SK-N-SH (cell line): ENCODE measurements around the gene CDC42EP3.

Experiments used
- EP300 ChIP-seq, 2 experiments: IDR thresholded peaks; 2 replicates each; pipeline versions ENCODE4 v1.4.0 to v1.6.1; 2012; ENCODE audit warnings: borderline replicate concordance in 1 of 2, low read depth in 1 of 2, low read length in 1 of 2
- FOSL2 ChIP-seq: IDR thresholded peaks from 2 replicates; pipeline ENCODE4 v1.4.0; 2012; ENCODE audit warnings: low read depth, mild to moderate bottlenecking, moderate library complexity, borderline replicate concordance
- JUND ChIP-seq: IDR thresholded peaks from 2 replicates; pipeline ENCODE4 v1.4.0; 2012
- RAD21 ChIP-seq: IDR thresholded peaks from 2 replicates; pipeline ENCODE4 v1.6.1; 2012; ENCODE audit warnings: mild to moderate bottlenecking, low read length
- RCOR1 ChIP-seq: fragments of 150-350 bp; IDR thresholded peaks from 2 replicates; pipeline ENCODE4 v1.6.1; 2017; ENCODE audit warnings: antibody characterized with exemption, low read length
- SIN3A ChIP-seq: IDR thresholded peaks from 2 replicates; pipeline ENCODE4 v1.6.1; 2012; ENCODE audit warnings: low read depth, mild to moderate bottlenecking, low read length, moderate library complexity, borderline replicate concordance
- TAF1 ChIP-seq: IDR thresholded peaks from 2 replicates; pipeline ENCODE4 v1.6.1; 2012; ENCODE audit warnings: low read depth, mild to moderate bottlenecking, low read length, moderate library complexity, borderline replicate concordance
- YY1 ChIP-seq: IDR thresholded peaks from 2 replicates; pipeline ENCODE4 v1.4.0; 2012; ENCODE audit warnings: low read depth, mild to moderate bottlenecking
- TF ChIP-seq, protein P1 (sequence below): fragments of 200-600 bp; sonication (generic); IDR thresholded peaks from 2 replicates; pipeline ENCODE4 v1.6.1; 2017; ENCODE audit warnings: antibody characterized with exemption, mild to moderate bottlenecking, moderate library complexity
- TF ChIP-seq, protein P2 (sequence below): fragments of 150-350 bp; IDR thresholded peaks from 2 replicates; pipeline ENCODE4 v1.6.1; 2016; ENCODE audit warnings: mild to moderate bottlenecking, low read depth, low read length
- TF ChIP-seq, protein P3 (sequence below): IDR thresholded peaks from 2 replicates; pipeline ENCODE4 v1.6.1; 2012; ENCODE audit warnings: mild to moderate bottlenecking, low read depth, low read length, moderate library complexity
- TF ChIP-seq, protein P4 (sequence below): IDR thresholded peaks from 2 replicates; pipeline ENCODE4 v1.4.0; 2012; ENCODE audit warnings: low read depth
- TF ChIP-seq, protein P5 (sequence below): IDR thresholded peaks from 2 replicates; pipeline ENCODE4 v1.4.0; 2012; ENCODE audit warnings: low read depth, borderline replicate concordance

DNA sequence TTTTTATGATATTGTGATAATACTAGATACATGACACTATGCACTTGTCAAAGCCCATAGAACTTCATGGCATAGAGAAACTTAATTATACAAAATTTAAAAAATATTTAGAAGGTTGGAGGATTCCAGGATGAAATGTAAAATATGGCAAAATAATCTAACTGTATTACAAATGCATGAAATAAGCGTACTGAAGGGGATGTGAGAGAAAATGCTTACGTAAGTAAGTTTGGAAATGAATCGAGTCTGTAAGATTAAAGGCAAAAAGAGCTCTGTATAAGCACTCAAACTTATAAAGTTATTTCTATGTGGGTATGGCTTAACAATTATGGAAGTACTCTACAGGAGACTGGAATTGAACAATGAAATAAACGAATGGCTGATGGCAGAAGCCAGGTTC, 13.4 kb upstream of the CDC42EP3 start:
- TF ChIP-seq, protein P1, sequence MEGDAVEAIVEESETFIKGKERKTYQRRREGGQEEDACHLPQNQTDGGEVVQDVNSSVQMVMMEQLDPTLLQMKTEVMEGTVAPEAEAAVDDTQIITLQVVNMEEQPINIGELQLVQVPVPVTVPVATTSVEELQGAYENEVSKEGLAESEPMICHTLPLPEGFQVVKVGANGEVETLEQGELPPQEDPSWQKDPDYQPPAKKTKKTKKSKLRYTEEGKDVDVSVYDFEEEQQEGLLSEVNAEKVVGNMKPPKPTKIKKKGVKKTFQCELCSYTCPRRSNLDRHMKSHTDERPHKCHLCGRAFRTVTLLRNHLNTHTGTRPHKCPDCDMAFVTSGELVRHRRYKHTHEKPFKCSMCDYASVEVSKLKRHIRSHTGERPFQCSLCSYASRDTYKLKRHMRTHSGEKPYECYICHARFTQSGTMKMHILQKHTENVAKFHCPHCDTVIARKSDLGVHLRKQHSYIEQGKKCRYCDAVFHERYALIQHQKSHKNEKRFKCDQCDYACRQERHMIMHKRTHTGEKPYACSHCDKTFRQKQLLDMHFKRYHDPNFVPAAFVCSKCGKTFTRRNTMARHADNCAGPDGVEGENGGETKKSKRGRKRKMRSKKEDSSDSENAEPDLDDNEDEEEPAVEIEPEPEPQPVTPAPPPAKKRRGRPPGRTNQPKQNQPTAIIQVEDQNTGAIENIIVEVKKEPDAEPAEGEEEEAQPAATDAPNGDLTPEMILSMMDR: no peak
- TF ChIP-seq, protein P2, sequence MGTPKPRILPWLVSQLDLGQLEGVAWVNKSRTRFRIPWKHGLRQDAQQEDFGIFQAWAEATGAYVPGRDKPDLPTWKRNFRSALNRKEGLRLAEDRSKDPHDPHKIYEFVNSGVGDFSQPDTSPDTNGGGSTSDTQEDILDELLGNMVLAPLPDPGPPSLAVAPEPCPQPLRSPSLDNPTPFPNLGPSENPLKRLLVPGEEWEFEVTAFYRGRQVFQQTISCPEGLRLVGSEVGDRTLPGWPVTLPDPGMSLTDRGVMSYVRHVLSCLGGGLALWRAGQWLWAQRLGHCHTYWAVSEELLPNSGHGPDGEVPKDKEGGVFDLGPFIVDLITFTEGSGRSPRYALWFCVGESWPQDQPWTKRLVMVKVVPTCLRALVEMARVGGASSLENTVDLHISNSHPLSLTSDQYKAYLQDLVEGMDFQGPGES: no peak
- TF ChIP-seq, protein P3, sequence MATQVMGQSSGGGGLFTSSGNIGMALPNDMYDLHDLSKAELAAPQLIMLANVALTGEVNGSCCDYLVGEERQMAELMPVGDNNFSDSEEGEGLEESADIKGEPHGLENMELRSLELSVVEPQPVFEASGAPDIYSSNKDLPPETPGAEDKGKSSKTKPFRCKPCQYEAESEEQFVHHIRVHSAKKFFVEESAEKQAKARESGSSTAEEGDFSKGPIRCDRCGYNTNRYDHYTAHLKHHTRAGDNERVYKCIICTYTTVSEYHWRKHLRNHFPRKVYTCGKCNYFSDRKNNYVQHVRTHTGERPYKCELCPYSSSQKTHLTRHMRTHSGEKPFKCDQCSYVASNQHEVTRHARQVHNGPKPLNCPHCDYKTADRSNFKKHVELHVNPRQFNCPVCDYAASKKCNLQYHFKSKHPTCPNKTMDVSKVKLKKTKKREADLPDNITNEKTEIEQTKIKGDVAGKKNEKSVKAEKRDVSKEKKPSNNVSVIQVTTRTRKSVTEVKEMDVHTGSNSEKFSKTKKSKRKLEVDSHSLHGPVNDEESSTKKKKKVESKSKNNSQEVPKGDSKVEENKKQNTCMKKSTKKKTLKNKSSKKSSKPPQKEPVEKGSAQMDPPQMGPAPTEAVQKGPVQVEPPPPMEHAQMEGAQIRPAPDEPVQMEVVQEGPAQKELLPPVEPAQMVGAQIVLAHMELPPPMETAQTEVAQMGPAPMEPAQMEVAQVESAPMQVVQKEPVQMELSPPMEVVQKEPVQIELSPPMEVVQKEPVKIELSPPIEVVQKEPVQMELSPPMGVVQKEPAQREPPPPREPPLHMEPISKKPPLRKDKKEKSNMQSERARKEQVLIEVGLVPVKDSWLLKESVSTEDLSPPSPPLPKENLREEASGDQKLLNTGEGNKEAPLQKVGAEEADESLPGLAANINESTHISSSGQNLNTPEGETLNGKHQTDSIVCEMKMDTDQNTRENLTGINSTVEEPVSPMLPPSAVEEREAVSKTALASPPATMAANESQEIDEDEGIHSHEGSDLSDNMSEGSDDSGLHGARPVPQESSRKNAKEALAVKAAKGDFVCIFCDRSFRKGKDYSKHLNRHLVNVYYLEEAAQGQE: no peak
- TF ChIP-seq SIN3A (no peak), FOSL2 (no peak), JUND (no peak), TAF1 (no peak), YY1 (no peak), RCOR1 (no peak), EP300 (IDR thresholded peaks at IDR 0.05; ENCODE audit: borderline replicate concordance in 1 of 2, low read depth in 1 of 2, low read length in 1 of 2) (no peak), RAD21 (no peak)
- TF ChIP-seq, protein P4, sequence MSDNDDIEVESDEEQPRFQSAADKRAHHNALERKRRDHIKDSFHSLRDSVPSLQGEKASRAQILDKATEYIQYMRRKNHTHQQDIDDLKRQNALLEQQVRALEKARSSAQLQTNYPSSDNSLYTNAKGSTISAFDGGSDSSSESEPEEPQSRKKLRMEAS: no peak
- TF ChIP-seq, protein P5, sequence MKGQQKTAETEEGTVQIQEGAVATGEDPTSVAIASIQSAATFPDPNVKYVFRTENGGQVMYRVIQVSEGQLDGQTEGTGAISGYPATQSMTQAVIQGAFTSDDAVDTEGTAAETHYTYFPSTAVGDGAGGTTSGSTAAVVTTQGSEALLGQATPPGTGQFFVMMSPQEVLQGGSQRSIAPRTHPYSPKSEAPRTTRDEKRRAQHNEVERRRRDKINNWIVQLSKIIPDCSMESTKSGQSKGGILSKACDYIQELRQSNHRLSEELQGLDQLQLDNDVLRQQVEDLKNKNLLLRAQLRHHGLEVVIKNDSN: no peak
